Nephron (organoid): ENCODE measurements around the gene ATP8A2.

Source experiments
- H3K27ac Mint-ChIP-seq, 3 experiments: 2 replicates each; pipeline ENCODE4 v1.8.0; 2020; ENCODE audit warnings: mixed read lengths in 3 of 3, mild to moderate bottlenecking in 2 of 3, moderate library complexity in 1 of 3
- H3K27me3 Mint-ChIP-seq: 2 replicates; pipeline ENCODE4 v1.8.0; 2021; ENCODE audit warnings: low read depth, mild to moderate bottlenecking, moderate library complexity, mixed read lengths
- H3K36me3 Mint-ChIP-seq: 2 replicates; pipeline ENCODE4 v1.8.0; 2020; ENCODE audit warnings: low read depth, mixed read lengths
- H3K4me1 Mint-ChIP-seq: 2 replicates; pipeline ENCODE4 v1.8.0; 2020; ENCODE audit warnings: mixed read lengths
- H3K4me3 Mint-ChIP-seq, 3 experiments: 2 replicates each; pipeline ENCODE4 v1.8.0; 2020; ENCODE audit warnings: mild to moderate bottlenecking in 3 of 3, mixed read lengths in 3 of 3, moderate library complexity in 2 of 3
- H3K9me3 Mint-ChIP-seq: 2 replicates; pipeline ENCODE4 v1.8.0; 2020; ENCODE audit warnings: mixed read lengths
- TF ChIP-seq, protein P1 (sequence below), 3 experiments: fragments of 200-600 bp; sonication (generic); IDR thresholded peaks; one replicate each; pipeline ENCODE4 v1.5.0; 2021; ENCODE audit warnings: antibody characterized with exemption in 3 of 3; ENCODE audit not compliant: unreplicated experiment in 3 of 3

Gene ATP8A2

GRCh38 chr13:26052337-26052736, 680.6 kb downstream of the ATP8A2 start:
- no peaks in the 10 kb centered on the region for H3K9me3 Mint-ChIP-seq
- peak overlapping the region; percentile 63 to 88 (median 76) for H3K27ac Mint-ChIP-seq
- H3K27me3 Mint-ChIP-seq = peaks cover 44% of the 10 kb centered on the region
- TF ChIP-seq, protein P1, sequence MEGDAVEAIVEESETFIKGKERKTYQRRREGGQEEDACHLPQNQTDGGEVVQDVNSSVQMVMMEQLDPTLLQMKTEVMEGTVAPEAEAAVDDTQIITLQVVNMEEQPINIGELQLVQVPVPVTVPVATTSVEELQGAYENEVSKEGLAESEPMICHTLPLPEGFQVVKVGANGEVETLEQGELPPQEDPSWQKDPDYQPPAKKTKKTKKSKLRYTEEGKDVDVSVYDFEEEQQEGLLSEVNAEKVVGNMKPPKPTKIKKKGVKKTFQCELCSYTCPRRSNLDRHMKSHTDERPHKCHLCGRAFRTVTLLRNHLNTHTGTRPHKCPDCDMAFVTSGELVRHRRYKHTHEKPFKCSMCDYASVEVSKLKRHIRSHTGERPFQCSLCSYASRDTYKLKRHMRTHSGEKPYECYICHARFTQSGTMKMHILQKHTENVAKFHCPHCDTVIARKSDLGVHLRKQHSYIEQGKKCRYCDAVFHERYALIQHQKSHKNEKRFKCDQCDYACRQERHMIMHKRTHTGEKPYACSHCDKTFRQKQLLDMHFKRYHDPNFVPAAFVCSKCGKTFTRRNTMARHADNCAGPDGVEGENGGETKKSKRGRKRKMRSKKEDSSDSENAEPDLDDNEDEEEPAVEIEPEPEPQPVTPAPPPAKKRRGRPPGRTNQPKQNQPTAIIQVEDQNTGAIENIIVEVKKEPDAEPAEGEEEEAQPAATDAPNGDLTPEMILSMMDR (IDR thresholded peaks at IDR 0.05; ENCODE audit: unreplicated experiment in 3 of 3) = no peak
- H3K4me1 Mint-ChIP-seq = peaks cover 49% of the 10 kb centered on the region
- H3K36me3 Mint-ChIP-seq = peaks cover 4% of the 10 kb centered on the region
- H3K4me3 Mint-ChIP-seq = peak overlapping the region; percentile 77 to 91 (median 86)

GRCh38 chr13:26053418-26053980, 681.7 kb downstream of the ATP8A2 start:
- H3K27ac Mint-ChIP-seq = no peak overlapping the region
- no peaks in the 10 kb centered on the region for H3K9me3 Mint-ChIP-seq
- H3K4me3 Mint-ChIP-seq = peak overlapping the region; percentile 50 to 91 (median 62)
- TF ChIP-seq, protein P1 (IDR thresholded peaks at IDR 0.05; ENCODE audit: unreplicated experiment in 3 of 3) = no peak
- H3K36me3 Mint-ChIP-seq = no peaks in the 10 kb centered on the region
- H3K27me3 Mint-ChIP-seq = peaks cover 46% of the 10 kb centered on the region
- H3K4me1 Mint-ChIP-seq = peaks cover 47% of the 10 kb centered on the region

DNA sequence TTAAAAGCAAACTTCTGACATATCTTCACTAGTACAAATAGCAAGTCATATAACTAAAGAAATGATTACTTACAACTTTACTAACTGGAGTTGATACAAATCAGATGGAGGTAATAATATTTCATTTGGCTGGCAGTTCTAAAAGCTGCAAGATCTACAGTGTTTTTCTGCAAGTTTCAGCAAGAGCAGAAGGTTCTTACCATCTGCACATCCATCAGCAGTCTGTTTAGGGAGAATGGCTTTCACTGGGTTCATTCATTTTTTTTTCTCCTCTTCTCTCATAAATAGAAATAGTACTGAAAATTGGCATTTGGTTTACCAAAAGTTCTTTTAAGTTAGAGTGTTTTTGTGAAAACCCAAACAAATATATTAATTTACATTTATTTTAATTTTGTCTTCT, 683.1 kb downstream of the ATP8A2 start:
- H3K27me3 Mint-ChIP-seq = peaks cover 43% of the 10 kb centered on the region
- H3K36me3 Mint-ChIP-seq = no peaks in the 10 kb centered on the region
- H3K4me1 Mint-ChIP-seq = peaks cover 46% of the 10 kb centered on the region
- H3K4me3 Mint-ChIP-seq = no peak overlapping the region
- TF ChIP-seq, protein P1 (IDR thresholded peaks at IDR 0.05; ENCODE audit: unreplicated experiment in 3 of 3) = no peak
- no peak overlapping the region for H3K27ac Mint-ChIP-seq
- no peaks in the 10 kb centered on the region for H3K9me3 Mint-ChIP-seq

- Mint-ChIP-seq H3K27ac (no peak overlapping the region), H3K4me3 (no peak overlapping the region), H3K36me3 (no peaks in the 10 kb centered on the region), H3K9me3 (no peaks in the 10 kb centered on the region), H3K4me1 (peaks cover 51% of the 10 kb centered on the region), H3K27me3 (peaks cover 27% of the 10 kb centered on the region)
- TF ChIP-seq, protein P1 (IDR thresholded peaks at IDR 0.05; ENCODE audit: unreplicated experiment in 3 of 3) = no peak
These were observed 686.9 kb downstream of the ATP8A2 start for GRCh38 chr13:26058704-26059103.

- Mint-ChIP-seq H3K9me3 (no peaks in the 10 kb centered on the region), H3K27ac (peak overlapping the region in 2 of 3 experiments; percentile 6 to 26), H3K27me3 (peaks cover 29% of the 10 kb centered on the region), H3K4me1 (peaks cover 50% of the 10 kb centered on the region), H3K4me3 (no peak overlapping the region), H3K36me3 (no peaks in the 10 kb centered on the region)
- TF ChIP-seq, protein P1 (IDR thresholded peaks at IDR 0.05; ENCODE audit: unreplicated experiment in 3 of 3) = no peak
These were observed 688.6 kb downstream of the ATP8A2 start for GRCh38 chr13:26060357-26060756.

DNA sequence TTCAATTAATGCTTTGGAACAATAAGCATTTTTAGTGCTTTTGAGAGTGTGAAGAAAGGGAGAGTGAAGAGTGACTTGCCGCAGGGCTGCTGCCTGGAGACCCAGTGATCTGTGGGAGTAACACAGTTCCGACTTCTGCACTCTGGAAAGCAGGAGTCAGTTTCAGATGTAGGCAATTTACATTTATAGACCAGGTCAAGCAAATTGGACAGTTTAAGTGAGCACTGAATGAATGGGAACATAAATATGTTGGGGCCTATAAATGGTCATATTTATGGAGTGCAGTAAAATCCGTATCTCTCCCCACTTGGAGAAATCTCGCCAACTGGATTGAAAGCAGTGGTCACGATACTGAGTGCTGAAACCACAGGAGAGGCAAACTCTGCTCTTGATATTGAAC, 689.5 kb downstream of the ATP8A2 start:
- Mint-ChIP-seq H3K9me3 (no peaks in the 10 kb centered on the region), H3K4me1 (peaks cover 45% of the 10 kb centered on the region), H3K36me3 (no peaks in the 10 kb centered on the region), H3K27me3 (peaks cover 34% of the 10 kb centered on the region), H3K4me3 (peak overlapping the region in 2 of 3 experiments; percentile 0 to 5), H3K27ac (peak overlapping the region in 2 of 3 experiments; percentile 7)
- TF ChIP-seq, protein P1 (IDR thresholded peaks at IDR 0.05; ENCODE audit: unreplicated experiment in 3 of 3) = no peak
